Fibroblast of lung (primary cell): ENCODE results near the gene ZNF775.

Experiments
- EZH2 ChIP-seq: IDR thresholded peaks from 2 replicates; pipeline ENCODE4 v1.5.1; 2012; ENCODE audit warnings: low read length, control low read depth, mild to moderate bottlenecking; ENCODE audit errors: missing control alignments
- TF ChIP-seq, protein P1 (sequence below), 2 donors: IDR thresholded peaks in 1 of 2; conservative IDR thresholded peaks in 1 of 2; 1 replicate in 1 of 2; 2 replicates in 1 of 2; pipeline ENCODE4 v1.5.1; 2011 to 2012; ENCODE audit warnings: low read length in 2 of 2, control low read depth in 1 of 2, inconsistent platforms in 1 of 2, low read depth in 1 of 2, mild to moderate bottlenecking in 1 of 2

DNA sequence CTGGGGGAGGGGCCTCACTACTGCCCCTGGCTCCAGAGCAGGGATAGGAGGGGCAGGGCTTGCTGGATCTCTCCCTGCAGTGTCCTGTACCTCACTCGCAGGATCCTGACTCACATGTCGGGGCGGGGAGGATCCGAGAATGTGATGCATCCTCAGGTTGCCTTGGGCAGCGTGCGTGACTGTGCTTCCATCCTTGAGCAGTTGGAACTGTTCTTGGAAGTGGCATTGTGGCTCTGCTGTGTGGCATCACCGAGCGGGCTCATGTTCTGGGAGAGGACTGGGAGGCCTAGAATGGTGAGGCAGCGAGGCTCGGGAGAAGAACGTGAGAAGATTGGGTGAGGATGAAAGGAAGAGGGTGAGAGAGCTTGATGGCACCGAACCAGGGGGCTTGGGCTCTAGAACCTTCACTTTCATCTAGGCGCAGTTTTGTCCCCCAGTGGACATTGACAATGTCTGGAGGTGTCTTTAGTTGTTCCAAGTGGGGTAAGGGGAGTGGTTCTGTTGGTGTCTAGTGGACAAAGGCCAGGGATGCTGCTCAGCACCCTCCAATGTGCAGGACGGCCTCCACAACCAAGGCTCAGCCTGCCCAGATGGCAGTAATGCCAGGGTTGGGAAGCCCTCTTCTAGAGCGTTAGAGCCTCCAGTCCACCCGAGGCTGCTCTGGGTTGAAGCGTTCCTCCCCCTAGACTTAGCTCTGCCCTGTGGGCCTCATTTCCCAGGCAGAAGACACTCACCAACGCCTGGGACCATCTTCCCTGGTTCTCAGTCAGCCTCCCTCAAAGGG is 46.1 kb upstream of the ZNF775 start:
- no peak for TF ChIP-seq EZH2
- TF ChIP-seq, protein P1, sequence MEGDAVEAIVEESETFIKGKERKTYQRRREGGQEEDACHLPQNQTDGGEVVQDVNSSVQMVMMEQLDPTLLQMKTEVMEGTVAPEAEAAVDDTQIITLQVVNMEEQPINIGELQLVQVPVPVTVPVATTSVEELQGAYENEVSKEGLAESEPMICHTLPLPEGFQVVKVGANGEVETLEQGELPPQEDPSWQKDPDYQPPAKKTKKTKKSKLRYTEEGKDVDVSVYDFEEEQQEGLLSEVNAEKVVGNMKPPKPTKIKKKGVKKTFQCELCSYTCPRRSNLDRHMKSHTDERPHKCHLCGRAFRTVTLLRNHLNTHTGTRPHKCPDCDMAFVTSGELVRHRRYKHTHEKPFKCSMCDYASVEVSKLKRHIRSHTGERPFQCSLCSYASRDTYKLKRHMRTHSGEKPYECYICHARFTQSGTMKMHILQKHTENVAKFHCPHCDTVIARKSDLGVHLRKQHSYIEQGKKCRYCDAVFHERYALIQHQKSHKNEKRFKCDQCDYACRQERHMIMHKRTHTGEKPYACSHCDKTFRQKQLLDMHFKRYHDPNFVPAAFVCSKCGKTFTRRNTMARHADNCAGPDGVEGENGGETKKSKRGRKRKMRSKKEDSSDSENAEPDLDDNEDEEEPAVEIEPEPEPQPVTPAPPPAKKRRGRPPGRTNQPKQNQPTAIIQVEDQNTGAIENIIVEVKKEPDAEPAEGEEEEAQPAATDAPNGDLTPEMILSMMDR (conservative IDR thresholded peaks at IDR 0.05 in 1 of 2, IDR thresholded peaks at IDR 0.05 in 1 of 2; ENCODE audit: low read depth in 1 of 2, low read length in 2 of 2): no peak
